COR-L47 (cell line): ENCODE data around the gene VPS13D.

Experiments
- DNase-seq: peaks from one replicate; lab custom pipeline; 2025; lab: John Stamatoyannopoulos, UW

VPS13D gene

GRCh38 chr1:12339811-12340543, 110.1 kb downstream of the VPS13D start:
- DNase-seq: peak; percentile 6

GRCh38 chr1:12340544-12340930, 110.7 kb downstream of the VPS13D start:
- DNase-seq: no peak

GRCh38 chr1:12341667-12342066, 111.8 kb downstream of the VPS13D start:
- no peak for DNase-seq

- DNase-seq: no peak
These were observed 112.7 kb downstream of the VPS13D start for GRCh38 chr1:12342401-12343003.

GRCh38 chr1:12343823-12344487, 114.1 kb downstream of the VPS13D start:
- no peak for DNase-seq

GRCh38 chr1:12344596-12345349, 114.9 kb downstream of the VPS13D start:
- DNase-seq: no peak

GRCh38 chr1:12345350-12346217, 115.8 kb downstream of the VPS13D start:
- no peak for DNase-seq

GRCh38 chr1:12346483-12347151, 116.8 kb downstream of the VPS13D start:
- DNase-seq: no peak

GRCh38 chr1:12348113-12348512, 118.3 kb downstream of the VPS13D start:
- DNase-seq: no peak

- DNase-seq: no peak
These were observed 124.2 kb downstream of the VPS13D start for GRCh38 chr1:12353981-12354380.

- DNase-seq: no peak
These were observed 126.4 kb downstream of the VPS13D start for GRCh38 chr1:12356004-12356890.

GRCh38 chr1:12358499-12358898, 128.7 kb downstream of the VPS13D start:
- no peak for DNase-seq

GRCh38 chr1:12359359-12360133, 129.7 kb downstream of the VPS13D start:
- DNase-seq: no peak

- no peak for DNase-seq
These were observed 138.8 kb downstream of the VPS13D start for GRCh38 chr1:12368646-12369045.

GRCh38 chr1:12369258-12369657, 139.4 kb downstream of the VPS13D start:
- DNase-seq: no peak

- no peak for DNase-seq
These were observed 140.6 kb downstream of the VPS13D start for GRCh38 chr1:12370333-12370975.

GRCh38 chr1:12371053-12371452, 141.2 kb downstream of the VPS13D start:
- no peak for DNase-seq

- no peak for DNase-seq
These were observed 142.3 kb downstream of the VPS13D start for GRCh38 chr1:12372180-12372579.

GRCh38 chr1:12372761-12373160, 142.9 kb downstream of the VPS13D start:
- no peak for DNase-seq
